Measurements from ENCODE around the gene GNL2. TPM values are rescaled to one million over a fixed set of nuclear protein-coding genes. Genes with fewer than 3 reads are reported as not detected.

Gene GNL2
- total and polyA plus RNA-seq, 8 donors = 42.6 to 152 (median 79.4) TPM; not detected in 1

DNA sequence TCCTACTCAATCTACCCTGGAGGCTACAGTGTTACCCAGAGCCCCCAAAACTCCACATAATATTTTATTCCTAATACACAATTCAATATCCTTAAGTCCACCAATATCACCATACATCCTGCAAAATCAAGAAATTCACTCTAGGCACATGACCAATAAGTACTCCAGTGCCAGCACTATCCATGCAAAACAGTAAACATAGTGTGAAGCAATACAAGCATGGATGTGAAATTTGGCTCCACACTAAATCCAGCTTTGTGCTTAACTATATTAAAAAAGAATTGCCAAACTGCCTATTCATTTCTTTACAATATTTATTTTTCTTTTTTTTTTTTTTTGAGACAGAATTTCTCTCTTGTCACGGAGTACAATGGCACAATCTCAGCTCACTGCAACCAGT, 78.2 kb downstream of the GNL2 start:
- Histone ChIP-seq H3K36me3 (peaks cover 0 to 7% (median 2%) of the 10 kb centered on the region in 4 donors), H3K4me3 (no peak overlapping the region), H3K27ac (no peak overlapping the region), H3K4me1 (peaks cover 13 to 23% (median 19%) of the 10 kb centered on the region in 4 donors), H3K9me3 (no peaks in the 10 kb centered on the region), H3K27me3 (no peaks in the 10 kb centered on the region)
- 88 to 92% (median 90%) methylated on average over 1 of the region's 1 CpG for WGBS, 5 donors
- TF ChIP-seq, protein P1, sequence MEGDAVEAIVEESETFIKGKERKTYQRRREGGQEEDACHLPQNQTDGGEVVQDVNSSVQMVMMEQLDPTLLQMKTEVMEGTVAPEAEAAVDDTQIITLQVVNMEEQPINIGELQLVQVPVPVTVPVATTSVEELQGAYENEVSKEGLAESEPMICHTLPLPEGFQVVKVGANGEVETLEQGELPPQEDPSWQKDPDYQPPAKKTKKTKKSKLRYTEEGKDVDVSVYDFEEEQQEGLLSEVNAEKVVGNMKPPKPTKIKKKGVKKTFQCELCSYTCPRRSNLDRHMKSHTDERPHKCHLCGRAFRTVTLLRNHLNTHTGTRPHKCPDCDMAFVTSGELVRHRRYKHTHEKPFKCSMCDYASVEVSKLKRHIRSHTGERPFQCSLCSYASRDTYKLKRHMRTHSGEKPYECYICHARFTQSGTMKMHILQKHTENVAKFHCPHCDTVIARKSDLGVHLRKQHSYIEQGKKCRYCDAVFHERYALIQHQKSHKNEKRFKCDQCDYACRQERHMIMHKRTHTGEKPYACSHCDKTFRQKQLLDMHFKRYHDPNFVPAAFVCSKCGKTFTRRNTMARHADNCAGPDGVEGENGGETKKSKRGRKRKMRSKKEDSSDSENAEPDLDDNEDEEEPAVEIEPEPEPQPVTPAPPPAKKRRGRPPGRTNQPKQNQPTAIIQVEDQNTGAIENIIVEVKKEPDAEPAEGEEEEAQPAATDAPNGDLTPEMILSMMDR (IDR thresholded peaks at IDR 0.05) = no peak
- TF ChIP-seq POLR2AphosphoS5 (IDR thresholded peaks at IDR 0.05) (no peak), EP300 (IDR thresholded peaks at IDR 0.05) (no peak), POLR2A (IDR thresholded peaks at IDR 0.05) (no peak)
- intact Hi-C loops (cut with DNase I; ENCODE audit: low total_unique reads) = no loop called here
- DNase-seq = no peak

Small RNA genes within 50 kb of the gene (small RNA-seq; reads per million reads assigned to genes)
- gene AL034379.1 = 0 reads per million in 4 donors

Other genes starting within 250 kb of the GNL2 start
- gene ZC3H12A, start 121.4 kb downstream of the GNL2 start, total RNA-seq = 10 to 100 TPM in 4 of 5 donors, 1 to 10 TPM in 1; 8.4 to 89.3 (median 38.4) TPM
- gene ZC3H12A, start 121.4 kb downstream of the GNL2 start, polyA plus RNA-seq = 10 to 100 TPM; 15.8 to 35.9 (median 22.1) TPM
- gene MEAF6, start 81.2 kb downstream of the GNL2 start, total RNA-seq = 10 to 100 TPM; 25.8 to 76.3 (median 68.7) TPM
- gene MEAF6, start 81.2 kb downstream of the GNL2 start, polyA plus RNA-seq = 10 to 100 TPM; 41.4 to 62.0 (median 45.5) TPM
- gene SNIP1, start 41.6 kb downstream of the GNL2 start, total RNA-seq = 100 to 1,000 TPM in 1 of 5 donors, 10 to 100 TPM in 4; 11.6 to 132 (median 22.0) TPM
- gene SNIP1, start 41.6 kb downstream of the GNL2 start, polyA plus RNA-seq = 1 to 10 TPM; 3.6 to 5.3 (median 4.0) TPM
- gene DNALI1, start 39.0 kb downstream of the GNL2 start, total RNA-seq = 10 to 100 TPM in 2 of 5 donors, 1 to 10 TPM in 2, not detected in 1; 2.9 to 30.6 (median 15.2) TPM
- 10 to 100 TPM; 12.7 to 18.8 (median 15.4) TPM for gene DNALI1, start 39.0 kb downstream of the GNL2 start, polyA plus RNA-seq
- 1 to 10 TPM in 3 of 5 donors, under 1 TPM in 2; 0.87 to 5.8 (median 1.8) TPM for gene RSPO1, start 39.0 kb upstream of the GNL2 start, total RNA-seq
- 1 to 10 TPM in 2 of 3 donors, under 1 TPM in 1; 0.50 to 1.7 (median 1.2) TPM for gene RSPO1, start 39.0 kb upstream of the GNL2 start, polyA plus RNA-seq
- 1 to 10 TPM in 2 of 5 donors, under 1 TPM in 1, not detected in 2; 0.89 to 3.6 (median 2.4) TPM for gene CDCA8, start 96.6 kb upstream of the GNL2 start, total RNA-seq
- gene CDCA8, start 96.6 kb upstream of the GNL2 start, polyA plus RNA-seq = 1 to 10 TPM; 2.9 to 5.5 (median 3.1) TPM
- gene EPHA10, start 169.2 kb upstream of the GNL2 start, total RNA-seq = 100 to 1,000 TPM in 1 of 5 donors, 1 to 10 TPM in 3, not detected in 1; 1.2 to 212 (median 2.3) TPM
- 1 to 10 TPM in 1 of 3 donors, under 1 TPM in 2; 0.18 to 2.1 (median 0.31) TPM for gene EPHA10, start 169.2 kb upstream of the GNL2 start, polyA plus RNA-seq
- 1 to 10 TPM in 4 of 5 donors, not detected in 1; 1.8 to 5.8 (median 3.8) TPM for gene MANEAL, start 197.9 kb upstream of the GNL2 start, total RNA-seq
- 1 to 10 TPM; 1.4 to 3.6 (median 2.2) TPM for gene MANEAL, start 197.9 kb upstream of the GNL2 start, polyA plus RNA-seq
- gene C1orf122, start 211.9 kb upstream of the GNL2 start, total RNA-seq = 100 to 1,000 TPM in 2 of 5 donors, 10 to 100 TPM in 2, 1 to 10 TPM in 1; 7.9 to 193 (median 46.7) TPM
- 10 to 100 TPM; 43.4 to 59.0 (median 59.0) TPM for gene C1orf122, start 211.9 kb upstream of the GNL2 start, polyA plus RNA-seq
- 10 to 100 TPM in 3 of 5 donors, 1 to 10 TPM in 1, not detected in 1; 1.3 to 30.3 (median 15.5) TPM for gene YRDC, start 212.3 kb upstream of the GNL2 start, total RNA-seq
- gene YRDC, start 212.3 kb upstream of the GNL2 start, polyA plus RNA-seq = 10 to 100 TPM in 2 of 3 donors, 1 to 10 TPM in 1; 9.9 to 13.1 (median 10.4) TPM

All from stomach (tissue), 9 donors.